NCI-H748 treated with DMSO at 0.1 percent for 48 hours (cell line): ENCODE data around the gene RPTOR.

ENCODE experiments used
- DNase-seq: peaks from one replicate; lab custom pipeline; 2025; lab: John Stamatoyannopoulos, UW

Gene RPTOR

DNA sequence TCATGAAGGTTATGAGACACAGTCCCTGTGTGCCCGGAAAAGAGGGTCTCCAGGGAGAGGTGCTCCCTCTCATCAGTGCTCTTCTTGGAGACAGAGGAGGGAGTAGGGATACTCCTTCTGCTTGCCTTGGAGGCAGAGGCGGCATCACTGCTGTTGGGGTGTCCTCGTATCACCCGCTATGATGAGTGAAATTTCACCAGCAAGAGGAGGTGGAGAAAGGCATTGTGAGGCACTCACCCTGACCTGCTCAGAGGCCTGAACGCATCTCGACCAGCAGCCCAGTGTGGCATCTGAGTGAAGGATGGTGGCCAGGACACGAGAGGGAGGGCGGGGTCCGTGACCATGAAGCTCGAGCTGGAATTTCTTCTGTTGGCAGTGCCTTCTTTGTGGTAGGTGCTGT is 224.9 kb downstream of the RPTOR start:
- no peak for DNase-seq

DNA sequence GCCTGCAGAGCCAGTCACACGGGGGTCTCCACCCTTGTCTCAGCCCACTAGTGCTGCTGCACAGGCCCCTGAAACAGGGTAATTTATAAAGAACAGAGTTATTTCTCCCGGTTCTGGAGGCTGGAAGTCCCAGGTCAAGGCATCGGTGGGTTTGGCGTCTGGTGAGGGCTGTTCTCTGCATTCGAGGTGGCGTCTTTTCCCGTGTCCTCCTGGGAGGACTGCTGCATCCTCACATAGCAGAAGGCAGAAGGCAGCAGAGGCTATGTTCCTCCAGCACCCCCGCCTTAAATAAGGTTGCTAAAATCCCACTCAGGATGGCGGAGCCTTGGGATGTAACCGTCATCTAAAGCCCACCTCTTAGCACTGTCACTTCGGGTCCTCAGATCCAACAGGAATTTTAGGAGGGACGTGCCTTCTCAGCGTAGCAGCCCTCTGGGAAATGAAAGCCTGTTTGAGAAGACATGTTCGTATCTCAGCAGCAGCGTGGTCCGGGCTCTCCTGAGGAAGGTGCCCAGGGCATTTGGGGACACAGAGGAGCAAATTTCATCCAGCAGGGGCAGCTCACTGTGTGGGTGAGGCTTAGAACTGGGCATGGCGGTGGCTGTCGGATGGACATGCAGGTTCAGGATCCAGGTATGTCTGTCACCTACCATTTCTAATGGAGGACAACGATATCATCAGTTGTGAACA is 225.4 kb downstream of the RPTOR start:
- DNase-seq: no peak

DNA sequence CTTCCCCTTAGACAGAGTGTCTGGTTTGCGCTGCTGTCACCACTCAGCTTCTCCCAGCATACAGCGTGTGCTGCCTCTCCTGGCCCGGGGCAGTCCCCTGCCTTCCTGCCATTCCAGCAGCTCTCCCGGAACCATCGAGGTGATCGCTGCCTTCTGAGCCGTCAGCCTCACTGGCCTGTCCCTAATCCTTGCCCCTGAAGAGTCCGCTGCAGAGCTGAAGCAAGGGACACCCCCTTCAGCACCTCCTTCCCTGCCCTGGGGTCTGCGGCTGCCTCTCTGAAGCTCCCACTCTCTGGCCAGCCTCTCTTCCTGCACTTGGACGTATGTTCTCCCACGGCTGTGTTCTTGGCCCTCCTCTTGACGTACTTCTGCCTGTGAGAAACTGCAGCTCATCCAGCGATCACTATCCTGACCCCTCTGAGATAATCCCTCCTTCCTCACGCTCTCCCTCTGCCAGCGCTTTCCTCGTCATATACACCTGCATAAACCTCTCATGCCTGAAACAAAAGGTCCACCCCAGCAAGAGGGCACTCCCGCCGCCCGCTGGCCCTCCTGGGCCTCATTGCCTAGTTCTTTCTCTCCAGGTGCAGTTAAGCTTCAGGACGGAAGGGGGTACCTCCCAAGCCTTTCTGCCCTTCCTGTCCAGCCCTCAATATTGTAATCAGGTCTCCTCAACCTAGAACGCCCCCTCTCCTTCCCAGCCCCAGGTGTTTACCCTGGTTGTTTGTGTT is 226.4 kb downstream of the RPTOR start:
- DNase-seq: no peak

DNA sequence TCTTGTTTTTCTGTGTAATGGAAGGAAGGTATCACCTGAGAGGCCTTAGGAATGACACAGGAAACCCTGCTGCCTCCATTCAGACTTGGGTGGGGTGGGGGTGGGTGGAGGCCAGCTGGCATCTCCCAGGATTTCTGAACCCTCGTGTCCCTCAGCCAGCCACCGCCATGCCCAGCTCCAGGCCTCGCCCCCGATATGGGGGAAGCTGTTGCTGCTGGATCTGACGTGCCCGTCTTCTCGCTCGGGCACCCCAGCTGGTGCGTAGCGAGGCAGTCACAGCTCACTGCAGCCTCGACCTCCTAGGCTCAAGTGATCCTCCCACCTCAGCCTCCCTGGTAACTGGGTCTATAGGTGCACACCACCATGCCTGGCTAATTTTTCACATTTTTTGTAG is 227.0 kb downstream of the RPTOR start:
- DNase-seq: no peak

DNA sequence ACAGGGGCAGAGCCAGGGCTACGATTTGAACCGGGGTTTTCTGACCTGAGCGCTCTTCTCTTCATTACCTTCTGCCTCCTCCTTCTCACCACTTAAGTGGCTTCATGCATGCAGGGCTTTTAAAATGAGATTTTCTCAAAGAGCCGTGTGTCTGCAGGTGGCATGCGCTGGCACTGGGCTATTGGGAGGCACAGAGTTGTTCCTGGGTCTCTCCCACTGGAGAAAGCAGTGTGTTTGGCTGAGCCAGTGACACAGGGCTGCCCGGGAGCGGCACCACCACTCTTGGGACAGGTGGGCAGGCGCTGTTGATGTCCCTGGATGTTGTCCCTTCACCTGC is 228.2 kb downstream of the RPTOR start:
- no peak for DNase-seq

DNA sequence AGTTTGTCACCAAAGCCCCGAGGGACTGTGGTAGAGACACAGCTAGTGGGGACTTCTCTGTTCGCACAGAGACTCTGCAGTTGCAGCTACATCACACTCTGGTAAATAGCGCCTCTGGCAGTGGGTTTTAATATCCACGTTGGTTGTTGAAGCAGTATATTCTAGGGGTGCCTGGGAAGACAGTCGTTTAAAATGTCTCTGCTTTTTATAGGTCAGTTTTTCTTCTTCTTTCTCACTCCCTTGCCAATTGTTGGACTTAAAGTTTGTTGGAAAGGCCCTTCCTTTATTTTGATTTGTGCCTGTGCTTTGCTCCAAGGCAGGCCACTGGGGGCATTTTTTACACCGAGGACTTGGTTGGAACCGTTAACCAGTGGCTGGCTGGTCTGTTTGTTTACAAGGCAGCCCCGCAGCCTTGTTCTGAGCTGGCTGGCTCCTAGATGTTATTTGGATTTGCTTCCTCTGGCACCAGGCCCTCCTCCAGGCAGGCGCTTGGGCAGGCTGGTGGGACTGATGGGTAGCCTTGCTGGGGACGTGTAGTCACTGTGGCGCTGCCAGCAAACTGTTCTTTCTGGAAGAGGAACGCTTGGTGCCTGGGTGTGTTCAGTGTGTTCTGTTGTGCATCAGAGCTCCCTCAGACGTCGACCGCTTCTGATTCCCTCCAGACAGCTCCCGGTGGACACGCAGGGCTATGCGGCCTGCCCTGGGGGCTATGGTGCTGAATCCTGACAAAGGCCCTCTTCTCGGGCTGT is 228.8 kb downstream of the RPTOR start:
- DNase-seq: no peak

DNA sequence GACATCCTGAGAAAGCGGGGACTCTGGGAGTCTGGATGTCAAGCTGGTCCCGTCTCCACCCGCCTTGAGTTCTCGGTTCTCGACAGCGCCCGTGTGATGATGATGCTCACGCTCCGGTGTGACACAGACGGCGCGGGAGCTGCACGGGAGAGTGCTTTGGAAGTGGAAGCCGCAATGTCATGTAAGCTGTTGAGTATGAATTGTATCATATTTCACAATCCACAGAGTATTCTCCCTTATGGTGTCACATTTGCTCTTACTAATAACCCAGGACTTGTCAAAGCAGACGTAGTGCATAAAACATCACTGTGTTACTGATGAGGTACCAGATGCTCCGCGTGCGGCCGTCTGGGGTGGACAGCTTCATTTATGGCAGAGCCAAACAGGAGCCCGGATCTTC is 229.5 kb downstream of the RPTOR start:
- no peak for DNase-seq

DNA sequence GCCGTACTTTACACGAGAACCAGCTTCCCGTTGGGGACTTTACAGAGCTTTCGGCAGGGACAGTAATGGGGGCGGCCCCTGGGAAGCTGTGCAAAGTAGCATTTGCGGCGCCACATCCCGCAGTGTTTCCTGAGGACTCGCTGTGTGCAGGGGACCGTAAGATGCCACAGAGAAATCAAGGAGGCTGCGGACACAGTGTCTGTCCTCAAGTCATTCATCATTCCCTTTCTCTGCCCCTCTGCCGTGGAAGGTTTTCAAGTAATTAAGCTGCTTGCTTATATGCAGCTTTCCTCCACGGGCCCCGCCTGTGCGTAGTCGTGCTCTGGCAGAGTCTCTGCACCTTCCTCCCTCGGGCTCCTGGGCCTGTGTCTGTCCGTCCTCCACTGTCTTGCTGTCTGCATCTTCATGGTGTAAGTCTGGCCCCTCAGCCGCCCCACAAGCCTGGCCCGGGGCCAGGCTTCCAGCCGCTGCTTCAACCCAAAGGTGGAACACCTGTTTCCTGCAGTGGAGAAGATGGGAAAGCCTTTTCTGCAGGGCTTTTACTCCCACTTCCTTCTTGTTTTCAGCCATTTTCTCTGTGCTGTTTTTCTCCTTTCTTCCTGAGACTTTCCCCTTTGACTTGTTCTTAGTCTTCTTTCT is 230.1 kb downstream of the RPTOR start:
- no peak for DNase-seq

DNA sequence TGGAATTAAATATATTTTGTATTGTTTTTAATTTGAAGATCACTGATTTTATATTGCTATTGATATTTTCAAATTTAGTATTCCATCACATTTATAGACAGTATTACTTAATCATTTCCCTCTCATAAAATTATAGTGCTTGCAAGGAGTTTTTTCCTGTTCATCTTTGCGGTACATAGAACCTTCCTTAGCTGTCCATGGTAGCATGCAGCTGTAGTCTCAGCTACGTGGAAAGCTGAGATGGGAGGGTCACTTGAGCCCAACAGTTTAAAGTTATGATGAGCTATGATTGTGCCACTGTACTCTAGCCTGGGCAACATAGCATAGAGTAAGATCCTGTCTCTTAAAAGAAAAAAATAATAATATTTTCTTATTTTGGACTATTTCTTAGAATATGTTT is 231.2 kb downstream of the RPTOR start:
- DNase-seq: no peak

DNA sequence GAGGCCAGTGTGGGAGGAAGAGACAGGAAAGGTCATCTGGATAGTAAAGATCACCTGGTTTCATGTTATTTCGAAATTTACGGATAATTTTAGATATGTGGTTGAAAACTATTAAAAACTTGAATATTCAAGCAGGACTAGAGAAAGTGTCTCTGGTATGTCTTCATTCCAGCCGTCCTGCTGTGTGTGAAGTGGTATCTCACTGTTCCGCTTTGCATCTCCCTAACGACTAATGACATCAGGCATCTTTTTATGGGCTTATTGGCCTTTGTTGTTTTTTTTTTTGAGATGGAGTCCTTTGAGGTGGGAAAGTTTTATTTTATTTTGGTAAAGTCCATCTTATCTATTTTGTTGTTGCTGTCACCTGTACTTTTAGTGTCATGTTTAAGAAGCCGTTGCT is 232.6 kb downstream of the RPTOR start:
- DNase-seq: no peak

DNA sequence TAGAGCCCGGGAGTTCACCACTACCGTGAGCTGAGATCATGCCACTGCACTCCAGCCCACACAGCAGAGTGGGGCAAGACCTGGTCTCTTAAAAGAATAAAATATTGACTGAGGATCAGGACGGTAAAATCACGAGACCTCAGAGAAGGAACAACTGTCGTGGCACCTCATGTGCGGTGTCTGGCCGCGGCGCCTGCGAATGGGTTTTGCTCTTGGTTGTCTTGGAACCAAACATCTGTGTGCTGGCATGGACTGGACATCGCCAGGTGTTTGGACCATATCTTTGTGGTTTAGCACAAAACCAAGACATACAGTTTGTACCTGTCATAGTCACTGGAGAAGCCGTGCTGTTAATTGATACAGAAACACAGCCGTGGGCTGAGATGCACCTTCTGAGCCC is 234.1 kb downstream of the RPTOR start:
- no peak for DNase-seq

DNA sequence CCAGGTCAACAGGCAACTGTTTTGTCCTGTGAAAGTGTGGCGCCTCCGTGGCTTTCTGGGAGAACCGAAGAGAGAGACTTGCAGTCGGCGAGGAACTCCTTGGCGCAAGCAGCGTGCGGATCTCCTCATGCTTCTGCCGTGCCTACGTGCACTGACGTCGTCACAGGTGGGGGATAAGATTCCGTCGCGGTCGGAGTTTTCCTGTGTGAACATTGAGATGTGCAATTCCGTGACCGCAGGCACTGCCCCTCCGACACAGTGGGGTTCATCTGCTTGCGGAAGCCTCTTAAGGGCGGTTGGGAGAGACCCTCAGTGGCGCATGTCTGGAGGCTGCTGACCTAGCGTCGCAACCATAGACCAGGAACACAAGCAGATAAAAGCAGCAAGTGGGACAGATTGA is 234.7 kb downstream of the RPTOR start:
- no peak for DNase-seq

DNA sequence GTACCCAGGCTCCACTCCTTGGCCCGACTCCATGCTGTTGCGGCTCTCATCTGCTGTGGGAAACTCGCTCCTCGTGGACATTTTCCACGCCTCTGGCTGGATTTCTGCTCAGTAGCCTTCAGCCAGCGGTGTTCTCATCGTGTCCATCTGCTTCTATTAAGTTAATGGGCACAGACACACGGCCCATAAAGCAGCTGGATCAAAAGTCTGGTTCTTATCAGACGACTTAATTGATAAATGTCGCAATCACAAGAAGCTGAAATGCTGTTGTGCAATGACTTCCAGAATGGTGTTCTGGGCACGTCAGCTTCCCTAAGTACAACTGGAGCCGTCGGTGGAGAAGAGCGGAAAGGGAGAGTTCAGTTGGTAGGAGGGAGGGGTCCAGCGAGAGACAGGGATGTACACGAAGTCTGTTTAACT is 235.3 kb downstream of the RPTOR start:
- DNase-seq: no peak

DNA sequence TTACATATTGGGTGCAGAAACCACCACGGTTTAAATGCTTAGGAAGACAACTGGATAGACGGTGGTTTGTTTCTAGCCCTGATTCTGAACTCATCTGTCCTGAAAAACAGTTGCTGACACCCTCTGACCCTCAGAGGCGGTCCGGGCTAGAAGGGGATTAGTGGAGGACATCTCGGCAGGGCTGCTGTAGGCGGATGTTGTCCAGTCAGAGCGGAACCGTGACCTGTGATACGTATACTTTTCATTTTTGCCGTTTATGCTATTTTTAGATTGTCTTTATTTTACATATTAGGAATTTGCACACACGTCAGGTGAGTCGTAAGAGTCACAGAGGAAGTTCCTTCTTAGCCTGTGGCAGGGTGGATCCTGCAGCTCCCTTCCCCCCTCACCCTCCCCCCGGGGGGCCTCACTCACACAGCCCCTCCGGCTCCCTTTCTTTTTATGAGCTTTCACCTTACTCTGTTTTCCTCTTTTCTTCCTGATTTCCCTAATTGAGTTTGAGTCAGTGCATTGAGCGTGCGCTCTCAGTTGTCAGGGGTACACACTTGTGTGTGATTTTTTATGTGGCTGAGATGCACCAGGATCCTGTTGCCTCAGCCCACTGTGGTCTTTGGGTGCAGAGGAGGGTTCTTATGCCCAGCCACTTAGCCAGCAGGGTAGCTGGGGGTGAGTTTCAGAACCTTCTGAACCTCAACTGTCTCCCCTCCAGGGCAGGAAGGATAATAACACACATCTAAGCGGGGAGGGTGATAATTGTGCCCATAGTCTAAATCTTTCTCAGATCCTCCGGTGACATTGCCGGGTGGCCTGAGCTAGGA is 236.0 kb downstream of the RPTOR start:
- no peak for DNase-seq

DNA sequence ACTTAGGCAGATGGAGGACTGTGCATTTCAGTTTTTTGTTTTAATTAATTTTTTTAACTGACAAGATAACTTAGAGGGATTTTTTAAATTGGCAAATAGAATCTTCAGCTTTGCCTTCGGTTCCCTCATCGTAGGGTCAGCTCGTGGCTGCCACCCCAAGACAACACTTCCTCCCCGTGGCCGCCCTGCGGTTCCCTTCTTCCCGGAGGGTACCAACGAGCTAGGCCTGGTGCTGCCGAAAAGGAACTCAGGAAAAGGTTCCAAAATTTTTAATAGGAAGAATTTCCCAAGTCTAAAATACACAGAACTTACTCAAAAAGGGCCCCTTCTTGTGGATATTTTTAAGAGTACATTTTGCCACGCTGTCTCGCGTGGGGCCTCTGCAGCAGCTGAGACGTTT is 236.6 kb downstream of the RPTOR start:
- DNase-seq: no peak

DNA sequence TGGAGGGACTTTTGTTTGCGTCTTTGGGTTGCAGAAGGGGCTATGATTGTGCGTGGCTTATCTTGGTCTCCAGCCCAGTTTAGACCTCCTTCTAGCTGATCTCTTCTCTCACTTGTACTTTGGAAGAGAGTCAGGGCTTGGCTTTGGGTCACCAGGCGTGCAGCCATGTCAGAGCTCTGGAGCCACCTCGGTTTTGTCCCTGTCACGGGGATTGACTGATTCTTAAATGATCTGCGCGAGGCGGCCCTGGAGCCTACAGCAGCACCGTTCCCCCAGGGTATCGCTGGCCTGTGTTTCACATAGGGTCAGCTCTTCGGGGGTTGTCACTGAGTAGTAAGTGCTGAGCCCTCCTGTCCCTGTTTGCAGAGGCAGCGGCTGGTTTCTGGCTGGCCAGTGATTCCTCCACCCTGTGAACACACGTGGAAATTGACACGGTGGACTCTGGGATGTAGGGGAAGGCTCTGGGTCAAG is 237.2 kb downstream of the RPTOR start:
- DNase-seq: no peak

DNA sequence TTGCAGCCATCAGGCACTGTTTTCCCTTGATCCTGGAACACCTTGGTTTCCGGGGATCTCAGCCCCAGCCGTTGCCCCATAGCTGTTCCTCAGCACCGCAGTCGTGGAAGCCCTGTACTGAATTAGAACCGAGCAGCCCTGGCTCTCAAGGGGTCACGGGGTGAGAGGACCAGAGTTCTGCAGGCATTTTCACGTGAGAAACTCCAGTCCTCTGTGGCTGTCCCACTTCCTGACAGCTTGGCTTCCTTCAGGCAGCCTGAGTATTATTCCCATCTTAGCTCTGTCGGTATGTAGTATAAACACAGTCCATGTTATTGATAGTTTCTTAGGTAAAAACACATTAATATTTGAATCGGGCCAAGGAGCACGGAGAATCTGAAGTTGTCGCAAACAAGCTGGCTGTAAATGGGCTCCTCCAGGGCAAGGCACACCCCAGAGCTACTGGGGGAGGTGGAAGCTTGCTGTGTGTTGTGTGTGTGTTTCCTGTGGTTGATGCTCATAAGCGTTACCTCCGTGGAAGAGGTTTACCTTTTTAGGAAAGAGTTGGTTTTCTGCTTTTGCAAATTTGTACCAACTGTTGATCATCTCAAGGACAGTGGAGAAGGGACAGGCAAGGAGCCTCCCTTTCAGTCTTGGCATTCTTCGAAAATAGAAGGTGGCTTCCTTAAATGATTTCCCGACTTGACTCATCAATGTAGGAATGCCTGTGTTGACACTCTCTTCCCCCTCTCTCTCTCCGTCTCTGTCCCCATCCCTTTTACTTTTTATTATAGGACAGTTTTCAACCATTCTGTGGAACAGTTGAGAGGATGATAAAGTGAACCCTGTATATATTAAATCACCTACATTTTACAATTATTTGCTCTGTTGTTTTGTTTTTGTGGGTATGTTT is 238.1 kb downstream of the RPTOR start:
- no peak for DNase-seq

DNA sequence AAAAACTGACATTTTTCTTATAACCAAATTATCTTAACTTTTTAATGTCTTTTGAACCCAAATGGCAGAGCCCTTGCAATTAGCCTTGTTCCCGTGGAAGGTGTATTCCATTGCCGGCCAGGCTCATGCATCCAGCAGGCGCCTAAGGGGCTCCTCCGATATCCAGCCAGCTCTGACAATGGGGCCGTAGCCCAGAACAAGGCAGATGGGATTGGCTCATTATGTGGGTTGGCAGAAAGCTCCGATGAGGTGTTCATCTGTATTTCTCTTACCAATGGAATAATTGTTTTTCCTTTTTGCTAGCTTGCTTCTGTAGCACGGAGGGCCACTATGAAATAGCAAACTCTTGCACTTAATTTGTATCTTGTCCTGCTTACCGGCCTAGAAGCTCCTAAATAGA is 238.8 kb downstream of the RPTOR start:
- DNase-seq: no peak

DNA sequence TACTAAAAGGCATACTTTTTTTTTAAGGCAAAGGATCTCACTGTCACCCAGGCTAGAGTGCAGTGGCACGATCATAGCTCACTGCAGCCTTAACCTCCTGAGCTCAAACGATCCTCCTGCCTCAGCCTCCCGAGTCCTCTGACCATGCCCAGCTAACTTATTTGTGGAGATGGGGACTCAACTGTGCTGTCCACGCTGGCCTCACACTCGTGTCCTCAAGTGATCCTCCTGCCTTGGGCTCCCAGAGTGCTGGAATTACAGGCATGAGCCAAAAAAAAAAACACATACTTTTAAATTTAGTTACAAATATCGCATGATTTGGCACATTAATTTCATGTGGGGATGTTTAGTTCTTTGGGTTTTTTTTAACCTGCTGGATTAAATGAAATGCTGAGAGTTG is 239.3 kb downstream of the RPTOR start:
- no peak for DNase-seq

DNA sequence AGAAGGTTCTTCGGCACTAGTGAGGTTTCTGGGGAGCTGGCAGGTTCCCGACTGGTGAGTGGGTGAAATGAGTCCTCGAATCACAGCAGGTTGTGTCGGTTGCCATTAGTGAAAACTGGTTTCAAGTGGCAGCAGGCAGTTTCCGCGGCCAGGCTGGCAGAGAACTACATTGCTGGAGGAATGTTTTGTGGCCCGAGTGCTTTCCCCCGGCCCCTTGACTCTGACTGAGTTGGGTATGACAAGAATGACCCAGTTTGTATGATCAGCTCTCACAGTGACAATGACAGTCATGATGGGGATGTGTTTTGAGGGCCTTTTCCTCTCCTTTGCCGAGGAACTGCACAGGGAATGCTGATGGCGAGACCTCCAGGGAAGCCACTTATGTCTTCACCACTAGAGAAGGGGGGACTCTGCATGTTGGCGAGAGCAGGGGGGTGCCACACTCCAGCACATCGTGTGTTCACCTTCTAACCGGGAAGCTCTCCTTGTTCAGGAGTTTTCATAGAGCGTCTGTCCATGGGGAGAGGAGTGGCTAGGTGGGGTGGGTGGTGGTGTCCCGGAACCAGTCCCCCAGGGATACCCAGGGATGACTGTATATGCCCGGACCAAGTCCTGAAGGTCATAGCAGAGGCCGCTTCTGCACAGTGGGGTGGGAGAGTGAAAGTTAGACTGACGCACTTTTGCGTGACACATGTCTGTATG is 241.0 kb downstream of the RPTOR start:
- DNase-seq: no peak
